NCI-H128 (cell line): Measurements from ENCODE around the gene SRMS.
"Not testable (repeated sequence)": the region's sequence is repeated elsewhere in the genome, so short reads cannot be mapped to it uniquely, and the experiment has no call there.

ENCODE experiments used
- DNase-seq: peaks from one replicate; lab custom pipeline; 2025; ENCODE audit not compliant: unreplicated experiment; lab: John Stamatoyannopoulos, UW

The SRMS gene

GRCh38 chr20:63579017-63579694 is 31.6 kb upstream of the SRMS start:
- no peak for DNase-seq

- DNase-seq: no peak
Measured at GRCh38 chr20:63578224-63579016, 30.9 kb upstream of the SRMS start.

- DNase-seq: no peak
Measured at GRCh38 chr20:63577317-63577894, 29.9 kb upstream of the SRMS start.

GRCh38 chr20:63576311-63576710 is 28.8 kb upstream of the SRMS start:
- DNase-seq: no peak

- no peak for DNase-seq
Measured at GRCh38 chr20:63574829-63575743, 27.5 kb upstream of the SRMS start.

- DNase-seq: peak; percentile 45
Measured at GRCh38 chr20:63574156-63574828, 26.7 kb upstream of the SRMS start, which contains the start of gene HELZ2. HELZ2 (minus strand) TSS chr20:63574239; CDS start chr20:63572385, 1,854 bp downstream.

- no peak for DNase-seq
Measured at GRCh38 chr20:63573647-63574131, 26.1 kb upstream of the SRMS start.

GRCh38 chr20:63572788-63573646 is 25.5 kb upstream of the SRMS start:
- DNase-seq: no peak

- no peak for DNase-seq
Measured at GRCh38 chr20:63572071-63572787, 24.7 kb upstream of the SRMS start.

- DNase-seq: not testable (repeated sequence)
Measured at GRCh38 chr20:63571087-63571478, 23.5 kb upstream of the SRMS start.

GRCh38 chr20:63570281-63571086 is 22.9 kb upstream of the SRMS start:
- no peak for DNase-seq

- no peak for DNase-seq
Measured at GRCh38 chr20:63568986-63569949, 21.7 kb upstream of the SRMS start.

GRCh38 chr20:63568170-63568981 is 20.8 kb upstream of the SRMS start:
- no peak for DNase-seq

GRCh38 chr20:63567386-63568169 is 20.0 kb upstream of the SRMS start:
- no peak for DNase-seq

- no peak for DNase-seq
Measured at GRCh38 chr20:63567136-63567385, 19.5 kb upstream of the SRMS start.
